Hair follicle dermal papilla cell (primary cell): ENCODE results near the gene TTC16. TPM values are rescaled to one million over a fixed set of nuclear protein-coding genes. Genes with fewer than 3 reads are reported as not detected.

Source experiments
- total RNA-seq: library from RNA; depleted of rRNA; stranded (reverse); fragments of >200 nt; gene quantifications from 2 replicates; pipeline ENCODE4 v1.2.3, GENCODE V29; 2012

Gene TTC16, protein sequence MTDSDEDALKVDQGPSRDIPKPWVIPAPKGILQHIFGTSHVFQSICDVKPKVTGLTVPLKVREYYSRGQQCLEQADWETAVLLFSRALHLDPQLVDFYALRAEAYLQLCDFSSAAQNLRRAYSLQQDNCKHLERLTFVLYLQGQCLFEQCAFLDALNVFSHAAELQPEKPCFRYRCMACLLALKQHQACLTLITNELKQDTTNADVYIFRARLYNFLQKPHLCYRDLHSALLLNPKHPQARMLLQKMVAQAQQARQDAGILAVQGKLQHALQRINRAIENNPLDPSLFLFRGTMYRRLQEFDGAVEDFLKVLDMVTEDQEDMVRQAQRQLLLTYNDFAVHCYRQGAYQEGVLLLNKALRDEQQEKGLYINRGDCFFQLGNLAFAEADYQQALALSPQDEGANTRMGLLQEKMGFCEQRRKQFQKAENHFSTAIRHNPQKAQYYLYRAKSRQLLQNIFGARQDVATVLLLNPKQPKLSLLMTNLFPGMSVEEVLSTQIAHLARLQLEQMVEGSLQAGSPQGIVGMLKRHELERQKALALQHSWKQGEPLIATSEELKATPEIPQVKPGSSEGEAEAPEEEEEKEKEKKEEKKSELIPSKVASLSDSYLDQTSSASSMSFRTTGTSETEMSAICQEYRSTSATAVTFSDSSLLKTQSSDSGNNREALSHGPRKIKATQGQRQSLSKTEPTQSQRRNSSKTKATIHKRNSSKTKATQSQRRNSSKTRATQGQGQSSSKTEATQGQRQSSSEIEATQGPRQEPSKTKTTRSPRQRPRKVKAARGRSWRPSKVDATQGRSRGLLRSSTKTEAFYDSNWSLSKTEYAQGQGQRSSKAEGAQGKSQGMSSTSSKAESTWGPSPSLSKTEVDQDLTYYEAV
- not detected in 2 replicates for total RNA-seq

DNA sequence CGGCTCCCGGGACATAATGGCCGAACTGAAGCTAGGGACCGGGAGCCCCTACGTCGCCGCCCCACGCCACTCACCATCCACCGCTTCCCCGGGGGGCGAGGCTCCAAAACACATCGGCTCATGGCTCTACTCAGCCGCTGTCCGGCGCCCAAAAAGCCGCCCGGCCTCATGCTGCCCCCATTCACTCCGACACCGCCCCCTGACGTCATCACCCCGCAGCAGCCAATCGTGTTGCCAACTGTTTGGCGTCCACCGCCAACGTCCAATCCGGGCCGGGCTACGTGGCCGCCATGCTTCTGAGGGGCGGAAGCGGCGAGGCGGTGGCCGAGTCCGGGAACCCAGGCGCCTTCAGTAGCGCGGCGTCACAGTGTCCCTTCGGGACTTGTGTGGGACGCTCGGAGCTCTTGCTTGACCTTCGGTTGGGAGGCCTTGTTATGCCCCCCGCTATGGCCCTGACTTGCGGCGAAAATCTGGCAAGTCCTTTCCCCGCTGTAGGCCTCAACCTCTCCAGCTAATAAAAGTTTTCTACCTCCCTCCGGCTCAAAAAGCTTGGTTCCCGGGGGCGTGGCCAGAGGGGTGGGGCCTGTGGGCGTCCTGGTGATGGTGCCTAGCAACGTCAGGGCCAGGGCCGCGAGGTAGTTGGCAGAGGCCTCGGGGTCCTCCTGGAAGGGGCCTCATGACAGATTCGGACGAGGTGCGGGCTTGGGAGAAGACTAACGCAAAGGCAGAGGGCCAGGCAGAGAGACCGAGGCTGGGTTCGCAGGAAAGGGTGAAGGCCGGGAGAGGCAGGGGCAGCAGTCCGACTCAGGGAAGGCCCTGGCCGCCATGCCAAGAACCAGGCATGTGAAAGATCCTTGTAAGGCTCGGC, at the start of gene TTC16, which contains the start of gene PTRH1:
TTC16 (plus strand) TSS at position 610 of the 868 bp plus-strand sequence; CDS start at position 677, 67 bp downstream.
PTRH1 (minus strand) TSS at position 194 of the 868 bp plus-strand sequence; CDS start at position 170, 24 bp downstream.

GRCh38 chr9:127706836-127707241, 9.0 kb upstream of the TTC16 start, which contains the start of gene CFAP157:
CFAP157 (plus strand) TSS chr9:127706988; CDS start chr9:127707032, 44 bp downstream.

GRCh38 chr9:127734747-127735529, 19.1 kb downstream of the TTC16 start, which contains the start of gene TOR2A:
TOR2A (minus strand) TSS chr9:127735294; CDS start chr9:127735270, 24 bp downstream.

GRCh38 chr9:127778280-127779135, 62.6 kb downstream of the TTC16 start, which contains the start of gene SH2D3C:
SH2D3C (minus strand) TSS chr9:127778666; CDS start chr9:127778627, 39 bp downstream.

Other genes with a start within 250 kb of the TTC16 start
- gene STXBP1, start 103.8 kb upstream of the TTC16 start, total RNA-seq: 29.2 and 42.9 TPM in 2 replicates
- gene CFAP157, start 9.1 kb upstream of the TTC16 start, total RNA-seq: 0.16 TPM in 1 of 2 replicates, not detected in the other
- 13.0 and 13.8 TPM in 2 replicates for gene PTRH1, start 416 bp upstream of the TTC16 start, total RNA-seq
- 3.8 and 4.7 TPM in 2 replicates for gene TOR2A, start 19.2 kb downstream of the TTC16 start, total RNA-seq
- gene SH2D3C, start 62.6 kb downstream of the TTC16 start, total RNA-seq: under 0.01 and 0.36 TPM in 2 replicates
- gene CDK9, start 70.0 kb downstream of the TTC16 start, total RNA-seq: 53.1 and 57.9 TPM in 2 replicates
- gene FPGS, start 86.8 kb downstream of the TTC16 start, total RNA-seq: 79.1 and 93.1 TPM in 2 replicates
- 28.9 and 33.0 TPM in 2 replicates for gene ENG, start 138.6 kb downstream of the TTC16 start, total RNA-seq
- 62.8 and 85.4 TPM in 2 replicates for gene AK1, start 161.6 kb downstream of the TTC16 start, total RNA-seq
- gene ST6GALNAC6, start 183.5 kb downstream of the TTC16 start, total RNA-seq: 80.3 and 89.6 TPM in 2 replicates
- 30.8 and 31.7 TPM in 2 replicates for gene ST6GALNAC4, start 201.0 kb downstream of the TTC16 start, total RNA-seq
- gene PIP5KL1, start 214.7 kb downstream of the TTC16 start, total RNA-seq: 2.9 and 4.7 TPM in 2 replicates
- 10.2 and 11.0 TPM in 2 replicates for gene DPM2, start 221.8 kb downstream of the TTC16 start, total RNA-seq